ENCODE measurements around the gene SART1.

SART1 gene

GRCh38 chr11:65977621-65978390 is 16.3 kb downstream of the SART1 start:
- no peak overlapping the region for H3K4me3 ChIP-seq (ENCODE audit: low read depth, low read length)
- DNase-seq (ENCODE audit: low read depth, low spot score): no peak
- in situ Hi-C loops (cut with HindIII; ENCODE audit: low sequenced_read_pairs): no loop called here
- no peak for TF ChIP-seq CTCF (IDR thresholded peaks at IDR 0.05; ENCODE audit: low read depth, low read length)

GRCh38 chr11:65978391-65979238 is 17.1 kb downstream of the SART1 start:
- in situ Hi-C loops (cut with HindIII; ENCODE audit: low sequenced_read_pairs): no loop called here
- no peak overlapping the region for H3K4me3 ChIP-seq (ENCODE audit: low read depth, low read length)
- no peak for DNase-seq (ENCODE audit: low read depth, low spot score)
- no peak for TF ChIP-seq CTCF (IDR thresholded peaks at IDR 0.05; ENCODE audit: low read depth, low read length)

GRCh38 chr11:65979261-65979759 is 17.8 kb downstream of the SART1 start:
- DNase-seq (ENCODE audit: low read depth, low spot score): no peak
- in situ Hi-C loops (cut with HindIII; ENCODE audit: low sequenced_read_pairs): no loop called here
- no peak for TF ChIP-seq CTCF (IDR thresholded peaks at IDR 0.05; ENCODE audit: low read depth, low read length)
- H3K4me3 ChIP-seq (ENCODE audit: low read depth, low read length): no peak overlapping the region

- no peak for TF ChIP-seq CTCF (IDR thresholded peaks at IDR 0.05; ENCODE audit: low read depth, low read length)
- no peak overlapping the region for H3K4me3 ChIP-seq (ENCODE audit: low read depth, low read length)
- no peak for DNase-seq (ENCODE audit: low read depth, low spot score)
- in situ Hi-C loops (cut with HindIII; ENCODE audit: low sequenced_read_pairs): no loop called here
Measured at GRCh38 chr11:65981101-65981740, 19.7 kb downstream of the SART1 start.

GRCh38 chr11:65981972-65982823 is 20.7 kb downstream of the SART1 start:
- TF ChIP-seq CTCF (IDR thresholded peaks at IDR 0.05; ENCODE audit: low read depth, low read length): no peak
- no peak for DNase-seq (ENCODE audit: low read depth, low spot score)
- H3K4me3 ChIP-seq (ENCODE audit: low read depth, low read length): no peak overlapping the region
- in situ Hi-C loops (cut with HindIII; ENCODE audit: low sequenced_read_pairs): no loop called here

Measured in astrocyte of the spinal cord (primary cell).